NB4 (cell line): ENCODE data around the gene WDR1.

ENCODE experiments used
- DNase-seq: peaks from one replicate; pipeline ENCODE4 v3.0.0; 2010; ENCODE audit warnings: low read depth
- H3K4me3 ChIP-seq: one replicate; pipeline ENCODE4 v1.5.1; 2011; ENCODE audit warnings: mild to moderate bottlenecking, low read depth, low read length, moderate library complexity
- CTCF ChIP-seq: IDR thresholded peaks from one replicate; pipeline ENCODE4 v1.5.1; 2012; ENCODE audit warnings: low read depth, low read length
- MAX ChIP-seq: IDR thresholded peaks from 2 replicates; pipeline ENCODE4 v1.6.1; 2011; ENCODE audit warnings: low read depth, low read length
- MYC ChIP-seq: IDR thresholded peaks from 2 replicates; pipeline ENCODE4 v1.6.1; 2011; ENCODE audit warnings: low read depth, low read length
- POLR2A ChIP-seq: IDR thresholded peaks from 2 replicates; pipeline ENCODE4 v1.6.1; 2011; ENCODE audit warnings: mild to moderate bottlenecking; ENCODE audit not compliant: insufficient read length; ENCODE audit errors: extremely low read depth

Gene WDR1

GRCh38 chr4:10108818-10109783, 7.5 kb downstream of the WDR1 start:
- H3K4me3 ChIP-seq = no peak overlapping the region
- DNase-seq = no peak
- no peak for TF ChIP-seq MAX
- no peak for TF ChIP-seq CTCF
- no peak for TF ChIP-seq MYC
- no peak for TF ChIP-seq POLR2A

- H3K4me3 ChIP-seq = no peak overlapping the region
- no peak for TF ChIP-seq POLR2A
- TF ChIP-seq CTCF = no peak
- DNase-seq = no peak
Observed at GRCh38 chr4:10108391-10108790, 8.2 kb downstream of the WDR1 start.

- TF ChIP-seq MAX (no peak), POLR2A (no peak), MYC (no peak), CTCF (no peak)
- DNase-seq = no peak
Observed at GRCh38 chr4:10107111-10108091, 9.2 kb downstream of the WDR1 start.

GRCh38 chr4:10106421-10107039, 10.1 kb downstream of the WDR1 start:
- DNase-seq = peak; percentile 83
- TF ChIP-seq CTCF = no peak
- no peak for TF ChIP-seq POLR2A
- TF ChIP-seq MAX = no peak
- H3K4me3 ChIP-seq = no peak overlapping the region

More at GRCh38 chr4:10107111-10108091, 9.2 kb downstream of the WDR1 start:
- H3K4me3 ChIP-seq = no peak overlapping the region

- DNase-seq = no peak
- H3K4me3 ChIP-seq = no peak overlapping the region
- TF ChIP-seq CTCF = no peak
- TF ChIP-seq MAX = no peak
- TF ChIP-seq POLR2A = no peak
Observed at GRCh38 chr4:10105920-10106319, 10.7 kb downstream of the WDR1 start.
